Measurements from ENCODE around the gene TMEM79. TPM values are rescaled to one million over a fixed set of nuclear protein-coding genes. Genes with fewer than 3 reads are reported as not detected.

Gene TMEM79, protein sequence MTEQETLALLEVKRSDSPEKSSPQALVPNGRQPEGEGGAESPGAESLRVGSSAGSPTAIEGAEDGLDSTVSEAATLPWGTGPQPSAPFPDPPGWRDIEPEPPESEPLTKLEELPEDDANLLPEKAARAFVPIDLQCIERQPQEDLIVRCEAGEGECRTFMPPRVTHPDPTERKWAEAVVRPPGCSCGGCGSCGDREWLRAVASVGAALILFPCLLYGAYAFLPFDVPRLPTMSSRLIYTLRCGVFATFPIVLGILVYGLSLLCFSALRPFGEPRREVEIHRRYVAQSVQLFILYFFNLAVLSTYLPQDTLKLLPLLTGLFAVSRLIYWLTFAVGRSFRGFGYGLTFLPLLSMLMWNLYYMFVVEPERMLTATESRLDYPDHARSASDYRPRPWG
- polyA plus RNA-seq (ENCODE audit: insufficient read length in 4 of 4) = 1 to 10 TPM; 4.8 to 7.5 (median 6.3) TPM

- no peak for DNase-seq (ENCODE audit: low read depth in 4 of 4, low spot score in 3 of 4)
Observed at GRCh38 chr1:156284112-156284511, at the start of gene TMEM79. Gene TMEM79, plus strand, starts transcription at chr1:156284325. Its CDS starts 902 bp downstream, at chr1:156285227.

GRCh38 chr1:156236164-156236563 lies 48.0 kb upstream of the TMEM79 start:
- DNase-seq (ENCODE audit: low read depth in 4 of 4, low spot score in 3 of 4) = no peak

GRCh38 chr1:156238248-156238647 lies 45.9 kb upstream of the TMEM79 start:
- no peak for DNase-seq (ENCODE audit: low read depth in 4 of 4, low spot score in 3 of 4)

DNA sequence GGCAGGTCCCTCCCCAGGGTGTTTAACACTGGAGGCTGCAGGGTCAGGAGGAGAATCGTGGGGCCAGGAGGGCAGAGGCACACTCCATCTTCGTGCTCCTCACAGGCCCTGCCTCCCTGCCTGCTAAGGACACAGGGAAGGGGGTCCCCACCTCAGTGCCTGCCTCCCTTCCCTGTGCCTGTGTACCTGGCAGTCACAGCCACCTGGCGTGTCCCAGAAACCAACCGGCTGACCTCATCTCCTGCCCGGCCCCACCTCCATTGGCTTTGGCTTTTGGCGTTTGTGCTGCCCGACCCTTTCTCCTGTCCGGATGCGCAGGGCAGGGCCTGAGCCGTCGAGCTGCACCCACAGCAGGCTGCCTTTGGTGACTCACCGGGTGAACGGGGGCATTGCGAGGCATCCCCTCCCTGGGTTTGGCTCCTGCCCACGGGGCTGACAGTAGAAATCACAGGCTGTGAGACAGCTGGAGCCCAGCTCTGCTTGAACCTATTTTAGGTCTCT lies 42.8 kb upstream of the TMEM79 start:
- DNase-seq (ENCODE audit: low read depth in 4 of 4, low spot score in 3 of 4) = no peak

- DNase-seq (ENCODE audit: low read depth in 4 of 4, low spot score in 3 of 4) = no peak
Observed at GRCh38 chr1:156241926-156242325, 42.2 kb upstream of the TMEM79 start, which contains the start of gene BGLAP. Gene BGLAP, plus strand, starts transcription at chr1:156242184. Its CDS starts 48 bp downstream, at chr1:156242232.

- DNase-seq (ENCODE audit: low read depth in 4 of 4, low spot score in 3 of 4) = no peak
Observed at GRCh38 chr1:156242738-156243137, 41.4 kb upstream of the TMEM79 start.

DNA sequence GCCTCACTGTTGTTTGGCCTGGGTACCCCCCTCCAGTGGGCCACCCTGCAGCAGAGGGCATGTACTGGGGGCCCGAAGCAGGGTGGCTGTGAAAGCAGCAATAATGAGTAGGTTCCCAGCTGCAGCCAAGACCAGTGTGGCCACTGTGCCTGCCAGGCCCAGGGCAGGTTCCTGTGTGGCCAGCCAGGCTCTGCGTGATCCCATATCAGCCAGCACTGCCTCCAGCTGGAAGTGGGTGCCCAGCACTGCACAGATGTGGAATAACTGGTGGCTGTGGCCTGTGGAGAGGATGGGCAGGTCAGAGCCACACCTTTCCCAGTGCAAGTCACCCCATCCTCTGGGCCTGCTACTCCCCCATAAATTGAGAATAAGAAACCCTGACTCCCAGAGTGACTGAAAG lies 40.0 kb upstream of the TMEM79 start:
- no peak for DNase-seq (ENCODE audit: low read depth in 4 of 4, low spot score in 3 of 4)

DNA sequence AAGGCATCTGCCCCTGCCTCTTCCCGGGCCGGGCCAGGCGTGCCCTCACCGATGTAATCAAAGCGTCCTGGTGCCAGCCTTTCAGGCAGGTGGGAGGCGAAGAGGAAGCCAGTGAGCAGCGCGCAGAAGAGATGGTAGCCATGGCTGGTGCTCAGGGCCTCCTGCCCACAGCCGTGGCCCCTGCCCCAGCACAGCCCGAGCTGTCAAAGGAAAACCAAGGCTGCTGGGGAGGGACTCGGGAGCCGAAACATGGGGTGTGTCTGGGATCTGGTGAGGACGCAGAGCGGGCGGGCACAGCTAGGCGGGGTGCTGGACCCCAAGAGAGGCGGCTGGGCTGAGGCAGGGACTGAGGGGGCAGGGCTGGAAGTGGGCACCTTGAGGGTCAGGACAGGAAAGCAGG lies 39.4 kb upstream of the TMEM79 start:
- no peak for DNase-seq (ENCODE audit: low read depth in 4 of 4, low spot score in 3 of 4)

DNA sequence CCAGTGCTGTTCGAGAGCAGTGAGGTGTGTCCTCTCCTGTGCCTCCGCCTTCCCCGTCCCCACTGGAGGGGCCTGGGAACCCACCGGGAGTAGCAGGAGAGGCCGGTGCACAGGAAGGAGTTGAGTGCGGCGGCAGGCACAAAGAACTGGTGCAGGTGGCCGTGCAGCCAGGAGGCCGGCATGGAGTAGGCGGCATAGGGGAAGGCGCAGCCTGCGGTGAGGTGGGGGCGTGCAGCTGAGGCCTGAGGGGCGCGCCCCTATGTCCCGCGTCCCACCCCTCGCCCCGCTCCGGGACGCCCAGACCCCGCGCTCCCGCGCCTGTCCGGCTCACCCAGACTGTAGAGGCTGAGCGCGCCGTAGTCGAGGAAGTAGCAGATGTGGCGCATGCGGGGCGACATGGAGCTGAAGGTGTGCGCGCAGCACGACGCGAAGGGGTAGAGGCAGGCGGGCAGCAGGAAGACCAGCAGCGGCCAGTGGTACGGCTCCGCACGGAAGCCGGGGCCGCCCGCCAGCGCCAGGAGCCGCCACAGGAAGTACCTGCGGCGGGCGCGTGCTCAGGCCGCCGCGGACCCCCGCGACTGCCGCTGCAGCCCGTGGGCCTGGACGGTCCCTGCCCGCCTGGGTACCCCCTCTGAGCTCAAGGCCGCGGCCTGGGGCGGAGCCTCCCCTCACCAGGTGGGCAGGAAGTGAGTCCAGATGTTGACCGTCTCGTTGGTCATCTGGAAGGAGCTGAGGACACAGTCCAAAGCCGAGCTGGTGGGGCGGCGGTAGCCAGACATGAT lies 38.5 kb upstream of the TMEM79 start:
- peak in 1 of 4 donors; percentile 22 for DNase-seq (ENCODE audit: low read depth in 4 of 4, low spot score in 3 of 4)

- no peak for DNase-seq (ENCODE audit: low read depth in 4 of 4, low spot score in 3 of 4)
Observed at GRCh38 chr1:156246241-156246780, 37.8 kb upstream of the TMEM79 start.

DNA sequence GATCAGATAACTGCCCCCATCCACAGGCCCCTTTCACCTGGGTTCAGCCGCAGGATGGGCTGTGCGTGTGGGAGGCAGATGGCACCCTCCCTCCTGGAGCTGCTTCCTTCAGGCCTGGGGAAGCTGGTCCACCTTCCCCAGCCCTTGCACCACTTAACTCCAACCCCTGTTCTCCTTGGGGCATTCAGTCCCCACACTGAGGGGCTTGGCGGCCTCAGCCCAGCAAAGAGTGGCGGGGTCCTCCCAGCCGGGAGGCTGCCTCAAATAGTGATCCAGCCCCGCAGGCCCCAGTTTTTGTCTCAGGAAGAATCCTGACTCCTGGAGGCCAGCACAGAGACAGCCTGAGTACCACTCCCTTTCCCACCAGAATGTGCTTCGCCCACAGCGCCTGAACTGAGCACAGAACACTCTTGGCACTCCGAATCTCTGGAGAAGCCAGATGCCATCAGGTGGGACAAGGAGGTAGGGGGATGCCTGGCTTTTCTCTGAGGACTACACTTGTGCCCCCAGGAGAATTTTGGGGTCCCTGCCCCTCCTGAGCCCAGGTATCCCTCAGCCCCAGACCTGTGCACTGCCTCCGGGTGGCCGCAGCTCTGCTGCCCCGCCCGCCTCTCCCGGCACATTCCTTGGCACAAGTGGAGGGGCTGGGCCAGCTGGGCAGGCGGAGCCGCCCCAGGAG lies 37.2 kb upstream of the TMEM79 start:
- DNase-seq (ENCODE audit: low read depth in 4 of 4, low spot score in 3 of 4) = no peak

GRCh38 chr1:156247460-156248322 lies 36.4 kb upstream of the TMEM79 start, which contains the start of gene PAQR6:
Gene PAQR6, minus strand, starts transcription at chr1:156248056. Its CDS starts 1,325 bp downstream, at chr1:156246731.
- DNase-seq (ENCODE audit: low read depth in 4 of 4, low spot score in 3 of 4) = no peak

- no peak for DNase-seq (ENCODE audit: low read depth in 4 of 4, low spot score in 3 of 4)
Observed at GRCh38 chr1:156248323-156248683, 35.8 kb upstream of the TMEM79 start.

DNA sequence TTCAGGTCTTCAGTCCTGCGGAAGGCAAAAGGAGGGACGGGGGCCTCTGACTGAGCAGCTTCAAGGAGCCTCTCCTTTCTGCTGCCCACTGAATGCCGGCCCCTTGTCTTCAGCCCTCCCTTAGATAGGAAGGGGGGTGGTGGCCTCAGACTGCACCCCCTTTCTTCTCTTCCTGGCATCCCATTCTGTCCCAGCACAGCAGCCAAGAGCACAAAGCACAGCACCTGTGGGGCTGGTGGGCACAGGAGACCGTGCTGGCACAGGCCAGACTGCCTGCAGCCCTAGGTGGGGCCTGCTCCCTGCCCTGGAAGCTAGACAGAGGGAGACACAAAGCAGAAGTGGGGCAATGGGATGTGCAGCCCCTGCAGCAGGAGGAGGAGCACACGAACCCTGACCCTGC lies 34.5 kb upstream of the TMEM79 start:
- DNase-seq (ENCODE audit: low read depth in 4 of 4, low spot score in 3 of 4) = no peak

- no peak for DNase-seq (ENCODE audit: low read depth in 4 of 4, low spot score in 3 of 4)
Observed at GRCh38 chr1:156251527-156251926, 32.6 kb upstream of the TMEM79 start.

- DNase-seq (ENCODE audit: low read depth in 4 of 4, low spot score in 3 of 4) = no peak
Observed at GRCh38 chr1:156253634-156254033, 30.5 kb upstream of the TMEM79 start.

- DNase-seq (ENCODE audit: low read depth in 4 of 4, low spot score in 3 of 4) = no peak
Observed at GRCh38 chr1:156257711-156258110, 26.4 kb upstream of the TMEM79 start.

- DNase-seq (ENCODE audit: low read depth in 4 of 4, low spot score in 3 of 4) = no peak
Observed at GRCh38 chr1:156258859-156259258, 25.3 kb upstream of the TMEM79 start.

DNA sequence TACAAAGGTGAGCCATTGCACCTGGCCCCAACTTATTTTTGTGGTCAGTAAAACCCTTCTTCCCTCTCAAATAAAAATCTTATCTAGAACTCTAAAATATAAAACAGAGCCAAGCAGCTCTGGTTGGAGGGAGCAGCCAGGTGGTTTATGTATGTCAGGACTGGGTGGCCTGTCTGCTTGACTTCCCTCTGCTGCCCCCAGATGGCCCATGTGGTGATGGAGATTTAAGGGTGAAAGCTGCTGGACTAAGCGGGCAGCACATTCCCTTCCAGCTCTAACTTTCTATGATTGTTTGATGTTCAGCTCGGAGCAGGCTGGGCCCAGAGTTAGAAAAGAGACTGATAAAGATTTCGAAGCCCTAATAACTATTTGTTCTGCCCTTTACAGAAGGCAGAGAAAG lies 24.3 kb upstream of the TMEM79 start:
- DNase-seq (ENCODE audit: low read depth in 4 of 4, low spot score in 3 of 4) = no peak

GRCh38 chr1:156260896-156261295 lies 23.2 kb upstream of the TMEM79 start:
- no peak for DNase-seq (ENCODE audit: low read depth in 4 of 4, low spot score in 3 of 4)

Measured in right renal pelvis (tissue), 4 donors.